Neural cell (in vitro differentiated cells): ENCODE data around the gene OR2T35.
"Not testable (repeated sequence)": the region's sequence is repeated elsewhere in the genome, so short reads cannot be mapped to it uniquely, and the experiment has no call there.

ENCODE experiments used
- CTCF ChIP-seq: fragments of 450-650 bp; IDR thresholded peaks from 2 replicates; pipeline ENCODE4 v1.5.1; 2014; ENCODE audit warnings: antibody characterized with exemption, mild to moderate bottlenecking, moderate library complexity; ENCODE audit not compliant: poor library complexity, severe bottlenecking
- EP300 ChIP-seq: fragments of 450-650 bp; conservative IDR thresholded peaks from 2 replicates; pipeline ENCODE4 v1.6.1; 2014; ENCODE audit warnings: antibody characterized with exemption, mild to moderate bottlenecking, moderate library complexity; ENCODE audit not compliant: poor library complexity, severe bottlenecking
- EZH2 ChIP-seq: fragments of 200-600, 300-800 bp; shearing (Covaris generic), sonication (generic); IDR thresholded peaks from 2 replicates; pipeline ENCODE4 v1.6.1; 2014; ENCODE audit warnings: antibody characterized with exemption, low read length, borderline replicate concordance, mild to moderate bottlenecking; ENCODE audit not compliant: insufficient read depth, poor library complexity, severe bottlenecking
- MXI1 ChIP-seq: fragments of 450-650 bp; conservative IDR thresholded peaks from 2 replicates; pipeline ENCODE4 v1.6.1; 2014; ENCODE audit warnings: antibody characterized with exemption, mild to moderate bottlenecking; ENCODE audit not compliant: poor library complexity, severe bottlenecking
- POLR2AphosphoS5 ChIP-seq: IDR thresholded peaks from 2 replicates; pipeline ENCODE4 v1.6.1; 2012
- RAD21 ChIP-seq: fragments of 450-650 bp; conservative IDR thresholded peaks from 2 replicates; pipeline ENCODE4 v1.6.1; 2014; ENCODE audit warnings: antibody characterized with exemption, mild to moderate bottlenecking, moderate library complexity
- REST ChIP-seq: IDR thresholded peaks from 2 replicates; pipeline ENCODE4 v1.6.1; 2012; ENCODE audit warnings: borderline replicate concordance
- SMC3 ChIP-seq: fragments of 450-650 bp; conservative IDR thresholded peaks from 2 replicates; pipeline ENCODE4 v1.6.1; 2014; ENCODE audit warnings: antibody characterized with exemption, mild to moderate bottlenecking, moderate library complexity; ENCODE audit not compliant: poor library complexity
- TAF1 ChIP-seq: IDR thresholded peaks from 2 replicates; pipeline ENCODE4 v1.6.1; 2012; ENCODE audit warnings: low read depth

DNA sequence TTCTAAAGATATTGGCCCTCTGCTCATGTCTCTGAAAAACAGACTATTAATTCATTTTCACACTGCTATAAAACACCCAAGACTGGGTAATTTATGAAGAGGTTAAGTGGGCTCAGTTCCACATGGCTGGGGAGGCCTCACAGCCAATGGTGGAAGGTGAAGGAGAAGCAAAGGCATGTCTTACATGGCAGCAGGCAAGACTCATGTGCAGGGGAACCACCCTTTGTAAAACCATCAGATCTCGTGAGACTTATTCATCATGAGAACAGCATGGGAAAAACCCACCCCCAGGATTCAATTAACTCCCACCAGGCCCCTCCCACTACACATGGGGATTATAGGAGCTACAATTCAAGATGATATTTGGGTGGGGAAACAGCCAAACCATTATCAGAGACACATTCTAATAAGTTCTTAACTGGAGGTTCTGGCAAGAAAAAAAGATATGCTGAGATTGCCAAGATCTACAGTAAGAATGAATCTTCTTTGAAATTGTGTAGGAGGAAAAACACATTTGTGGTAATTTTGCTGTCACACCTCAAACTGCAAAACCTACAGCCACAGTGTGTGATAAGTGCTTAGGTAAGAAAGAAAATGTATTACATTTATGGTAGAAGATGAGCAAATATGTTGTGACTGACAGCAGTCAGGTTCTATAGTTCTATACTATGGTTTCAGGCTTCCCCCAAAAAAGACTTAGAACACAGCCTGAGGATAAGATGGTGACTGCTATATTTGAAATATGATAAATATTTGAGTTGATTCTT, 3.9 kb upstream of the OR2T35 start:
- TF ChIP-seq TAF1, CTCF, RAD21, EP300, EZH2, REST, MXI1, POLR2AphosphoS5, SMC3: not testable (repeated sequence)
